GM19193 (cell line): ENCODE data around the gene KCNAB1.

Source experiments
- POLR2A ChIP-seq: IDR thresholded peaks from 4 replicates; pipeline ENCODE4 v1.6.1; 2011; ENCODE audit not compliant: insufficient read depth, insufficient read length; ENCODE audit errors: extremely low read depth

Gene KCNAB1

GRCh38 chr3:156445117-156446090, 325.0 kb downstream of the KCNAB1 start:
- no peak for TF ChIP-seq POLR2A

DNA sequence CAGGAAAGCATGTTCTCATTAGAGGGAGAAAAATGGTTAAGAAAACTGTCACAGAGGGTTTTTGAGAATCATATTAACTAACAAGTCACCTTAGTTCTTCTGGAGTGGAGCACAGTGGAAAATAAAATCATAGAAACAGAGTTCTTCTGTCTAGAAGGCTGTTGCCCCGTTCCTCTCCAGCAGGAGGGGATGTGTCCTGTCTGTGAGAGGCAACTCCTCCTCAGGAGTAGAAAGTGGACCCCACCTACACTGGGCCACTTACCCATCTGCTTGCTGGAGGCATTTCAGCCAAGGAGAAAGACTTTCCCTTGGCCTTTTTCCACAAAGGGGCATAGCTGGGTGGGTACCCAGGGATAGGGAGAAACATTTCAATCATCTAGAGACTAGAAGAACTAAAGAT, 327.9 kb downstream of the KCNAB1 start:
- no peak for TF ChIP-seq POLR2A

- TF ChIP-seq POLR2A = no peak
These were observed 329.6 kb downstream of the KCNAB1 start for GRCh38 chr3:156449710-156450574.

GRCh38 chr3:156455839-156456238, 335.5 kb downstream of the KCNAB1 start:
- no peak for TF ChIP-seq POLR2A

GRCh38 chr3:156456771-156457224, 336.4 kb downstream of the KCNAB1 start:
- no peak for TF ChIP-seq POLR2A

- TF ChIP-seq POLR2A = no peak
These were observed 339.1 kb downstream of the KCNAB1 start for GRCh38 chr3:156459434-156459833.

GRCh38 chr3:156460206-156460611, 339.8 kb downstream of the KCNAB1 start:
- no peak for TF ChIP-seq POLR2A

- no peak for TF ChIP-seq POLR2A
These were observed 341.5 kb downstream of the KCNAB1 start for GRCh38 chr3:156461889-156462288.

DNA sequence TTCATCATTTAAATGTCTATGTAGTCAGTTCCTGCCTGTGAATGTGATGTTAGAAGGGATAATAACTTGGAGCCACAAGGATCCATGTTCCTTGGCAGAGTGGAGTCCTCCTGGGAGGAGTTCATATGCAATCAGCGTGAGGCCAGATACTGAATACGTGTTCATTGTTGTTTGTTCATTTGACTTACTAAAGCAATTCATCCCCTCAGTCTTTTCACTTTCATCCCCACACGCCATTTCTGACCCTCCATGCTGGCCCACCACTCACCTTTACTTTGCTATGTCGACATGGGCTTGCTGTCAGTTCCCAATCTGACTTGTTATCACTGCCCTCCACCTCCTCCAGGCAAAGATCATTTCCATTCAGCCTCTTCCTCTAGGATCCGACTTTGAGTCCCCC, 342.7 kb downstream of the KCNAB1 start:
- no peak for TF ChIP-seq POLR2A

GRCh38 chr3:156465194-156465593, 344.8 kb downstream of the KCNAB1 start:
- no peak for TF ChIP-seq POLR2A

- TF ChIP-seq POLR2A = no peak
These were observed 349.1 kb downstream of the KCNAB1 start for GRCh38 chr3:156469456-156469855.

DNA sequence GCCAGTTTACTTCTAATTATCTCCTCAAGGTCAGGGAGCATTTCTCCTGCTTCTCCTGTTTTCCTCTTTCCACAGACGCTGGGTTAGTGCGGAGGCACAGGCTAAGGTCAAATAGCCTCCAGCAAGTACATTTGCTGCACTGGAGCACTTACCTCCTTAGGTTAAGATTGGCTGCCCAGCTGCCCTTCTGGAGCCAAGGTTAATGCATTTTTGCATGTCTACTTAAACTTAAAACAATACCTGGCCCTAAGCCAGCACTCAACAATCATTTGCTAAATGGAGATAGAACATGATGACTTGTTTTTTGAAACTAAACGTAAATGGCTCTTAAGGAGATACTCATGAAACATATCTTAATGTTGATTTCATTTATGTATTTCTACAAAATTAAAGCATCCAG, 351.1 kb downstream of the KCNAB1 start:
- TF ChIP-seq POLR2A = no peak

- TF ChIP-seq POLR2A = no peak
These were observed 351.8 kb downstream of the KCNAB1 start for GRCh38 chr3:156472150-156472549.

DNA sequence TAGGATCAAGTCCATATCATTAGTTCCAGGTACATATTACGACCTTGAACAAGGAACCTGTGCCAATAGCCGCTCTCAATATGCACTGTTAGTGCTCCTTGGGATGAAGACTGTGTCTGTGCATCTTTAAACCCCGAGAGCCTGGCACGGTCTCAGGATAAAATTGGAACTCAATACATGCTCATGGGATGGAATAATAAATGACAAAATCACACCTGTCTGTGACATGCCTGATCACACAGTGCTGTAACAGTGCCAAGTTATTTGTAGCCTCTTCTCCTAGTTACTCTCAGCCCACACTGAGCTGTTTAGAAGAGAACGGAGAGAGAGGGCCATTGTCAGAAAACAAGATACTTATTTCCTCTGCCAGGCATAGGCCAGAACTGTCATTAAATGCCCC, 352.3 kb downstream of the KCNAB1 start:
- TF ChIP-seq POLR2A = no peak

GRCh38 chr3:156473341-156473740, 353.0 kb downstream of the KCNAB1 start:
- no peak for TF ChIP-seq POLR2A
